ENCODE data around the gene HBA1. TPM values are rescaled to one million over a fixed set of nuclear protein-coding genes. Genes with fewer than 3 reads are reported as not detected.

HBA1 gene
- total and polyA plus RNA-seq, 8 donors = 0.85 to 51.7 (median 3.4) TPM

DNA sequence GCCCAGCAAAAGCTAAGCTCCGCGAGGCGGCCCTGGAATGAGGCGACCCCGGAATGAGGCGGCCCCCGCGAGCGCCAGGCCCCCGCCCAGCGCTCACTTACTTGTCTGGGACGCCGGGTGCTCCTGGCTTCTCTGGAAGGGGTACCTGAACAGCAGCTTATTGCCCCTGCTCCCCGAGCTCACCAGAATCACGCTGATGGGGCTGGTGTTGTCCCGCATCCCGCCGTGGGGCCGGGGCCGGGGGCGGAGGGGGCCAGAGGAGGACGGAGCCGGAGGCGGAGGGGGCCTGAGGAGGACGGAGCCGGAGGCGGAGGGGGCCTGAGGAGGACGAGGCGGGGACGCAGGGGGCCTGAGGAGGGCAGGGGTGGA lies 38.4 kb upstream of the HBA1 start:
- Histone ChIP-seq H3K27me3 (no peaks in the 10 kb centered on the region), H3K4me1 (peaks cover 0 to 4% (median 0%) of the 10 kb centered on the region in 3 donors), H3K4me3 (peak overlapping the region; percentile 30 to 82 (median 52)), H3K36me3 (no peaks in the 10 kb centered on the region), H3K9me3 (no peaks in the 10 kb centered on the region), H3K27ac (no peak overlapping the region)
- peak; percentile 28 to 78 (median 46) for DNase-seq
- FAIRE-seq = no peak
- WGBS, 2 donors = 1 to 2% methylated on average over 22 to 30 of the region's 30 CpGs
- ATAC-seq = peak; percentile 16 to 51 (median 34)
- TF ChIP-seq, protein P1, sequence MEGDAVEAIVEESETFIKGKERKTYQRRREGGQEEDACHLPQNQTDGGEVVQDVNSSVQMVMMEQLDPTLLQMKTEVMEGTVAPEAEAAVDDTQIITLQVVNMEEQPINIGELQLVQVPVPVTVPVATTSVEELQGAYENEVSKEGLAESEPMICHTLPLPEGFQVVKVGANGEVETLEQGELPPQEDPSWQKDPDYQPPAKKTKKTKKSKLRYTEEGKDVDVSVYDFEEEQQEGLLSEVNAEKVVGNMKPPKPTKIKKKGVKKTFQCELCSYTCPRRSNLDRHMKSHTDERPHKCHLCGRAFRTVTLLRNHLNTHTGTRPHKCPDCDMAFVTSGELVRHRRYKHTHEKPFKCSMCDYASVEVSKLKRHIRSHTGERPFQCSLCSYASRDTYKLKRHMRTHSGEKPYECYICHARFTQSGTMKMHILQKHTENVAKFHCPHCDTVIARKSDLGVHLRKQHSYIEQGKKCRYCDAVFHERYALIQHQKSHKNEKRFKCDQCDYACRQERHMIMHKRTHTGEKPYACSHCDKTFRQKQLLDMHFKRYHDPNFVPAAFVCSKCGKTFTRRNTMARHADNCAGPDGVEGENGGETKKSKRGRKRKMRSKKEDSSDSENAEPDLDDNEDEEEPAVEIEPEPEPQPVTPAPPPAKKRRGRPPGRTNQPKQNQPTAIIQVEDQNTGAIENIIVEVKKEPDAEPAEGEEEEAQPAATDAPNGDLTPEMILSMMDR (IDR thresholded peaks at IDR 0.05) = no peak
- intact Hi-C loops (cut with DNase I) = no loop called here

DNA sequence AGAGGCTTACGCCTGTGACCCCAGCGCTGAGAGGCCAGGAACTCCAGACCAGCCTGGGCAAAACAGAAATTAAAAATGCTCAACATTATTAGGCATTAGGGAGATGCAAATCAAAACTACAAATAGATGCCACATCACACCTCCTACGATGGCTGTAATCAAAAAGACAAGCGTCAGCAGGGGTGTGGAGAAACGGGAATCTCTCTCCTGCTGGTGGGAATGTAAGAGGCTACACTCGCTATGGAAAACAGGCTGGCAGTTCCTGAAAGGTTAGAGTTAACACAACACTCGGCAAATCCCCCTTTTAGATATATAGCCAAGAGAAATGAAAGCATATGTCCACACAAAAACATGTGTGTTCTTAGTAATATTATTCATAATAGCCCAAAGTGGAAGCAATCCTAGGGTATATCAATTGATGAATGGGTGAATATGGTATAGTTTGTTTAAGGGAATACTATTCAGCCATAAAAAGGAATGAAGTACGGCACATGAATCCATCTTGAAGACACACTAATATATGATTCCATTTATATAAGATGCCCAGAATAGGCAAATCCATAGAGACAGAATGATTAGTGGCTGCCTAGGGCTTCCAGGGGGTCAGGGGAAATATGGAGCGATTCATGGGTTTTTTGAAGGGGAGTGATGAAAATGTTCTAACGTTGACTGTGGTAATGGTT lies 36.2 kb upstream of the HBA1 start:
- Histone ChIP-seq H3K36me3 (no peaks in the 10 kb centered on the region), H3K27ac (no peak overlapping the region), H3K4me3 (no peak overlapping the region), H3K9me3 (no peaks in the 10 kb centered on the region), H3K27me3 (no peaks in the 10 kb centered on the region), H3K4me1 (peaks cover 0 to 4% (median 0%) of the 10 kb centered on the region in 3 donors)
- FAIRE-seq = no peak
- DNase-seq = no peak
- TF ChIP-seq, protein P1 (IDR thresholded peaks at IDR 0.05) = no peak
- ATAC-seq = no peak
- 65 to 70% methylated on average over 10 of the region's 10 CpGs for WGBS, 2 donors
- intact Hi-C loops (cut with DNase I) = no loop called here

DNA sequence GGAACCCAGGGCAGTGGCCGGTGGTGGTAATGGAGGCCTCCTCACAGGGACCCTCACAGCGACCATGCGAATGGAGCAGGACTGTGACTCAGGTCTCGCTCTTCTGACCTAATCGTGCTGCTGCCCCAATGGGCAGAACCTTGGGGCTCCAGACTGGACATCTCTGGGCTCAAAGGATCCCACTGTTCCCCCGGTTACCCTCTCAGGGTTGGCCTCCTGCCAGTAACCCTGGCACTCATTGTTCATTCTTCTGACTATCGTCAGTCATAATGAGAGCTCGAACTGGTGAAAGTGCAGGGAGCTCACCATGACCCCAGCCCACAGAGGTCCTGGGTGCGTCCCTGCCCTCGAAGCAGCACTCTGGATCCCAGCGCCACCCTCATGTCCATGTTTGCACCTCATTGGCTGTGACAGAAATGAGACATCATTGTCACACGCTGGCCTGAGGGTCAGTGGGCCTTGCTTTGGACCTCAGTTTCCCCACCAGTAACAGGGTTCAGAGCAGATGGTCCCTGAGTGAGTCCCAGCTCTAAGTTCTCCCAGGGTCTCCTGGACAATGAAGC lies 34.0 kb upstream of the HBA1 start:
- no peak overlapping the region for H3K27ac ChIP-seq
- H3K27me3 ChIP-seq = no peaks in the 10 kb centered on the region

DNA sequence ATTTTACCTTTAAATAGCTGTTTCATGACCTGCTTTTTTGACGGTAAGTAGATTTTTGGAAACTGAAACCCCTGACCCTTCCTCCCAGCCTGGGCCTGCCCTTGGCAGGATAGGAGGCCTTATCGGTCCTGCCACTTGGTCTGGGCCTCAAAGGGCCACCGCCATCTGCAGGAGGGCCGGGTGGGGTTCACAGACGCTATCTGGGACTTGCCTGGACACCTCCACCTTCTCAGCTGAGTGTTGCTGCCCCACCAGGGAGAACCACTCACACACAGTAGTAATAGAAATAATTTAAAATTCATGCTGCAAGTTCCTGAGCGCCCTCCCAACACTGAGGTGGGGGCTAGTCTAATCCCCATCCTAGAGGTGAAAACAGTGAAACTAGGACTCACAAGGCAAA lies 33.4 kb upstream of the HBA1 start:
- Histone ChIP-seq H3K27ac (no peak overlapping the region), H3K36me3 (no peaks in the 10 kb centered on the region), H3K9me3 (no peaks in the 10 kb centered on the region), H3K4me1 (no peaks in the 10 kb centered on the region), H3K4me3 (no peak overlapping the region), H3K27me3 (no peaks in the 10 kb centered on the region)
- intact Hi-C loops (cut with DNase I) = no loop called here
- TF ChIP-seq, protein P1 (IDR thresholded peaks at IDR 0.05) = no peak
- DNase-seq = no peak
- no peak for ATAC-seq
- 73 to 80% methylated on average over 6 of the region's 6 CpGs for WGBS, 2 donors
- FAIRE-seq = no peak

More for the DNA sequence above, 34.0 kb upstream of the HBA1 start:
- DNase-seq (no peak), FAIRE-seq (no peak), ATAC-seq (no peak)
- Histone ChIP-seq H3K4me3 (no peak overlapping the region), H3K36me3 (no peaks in the 10 kb centered on the region), H3K4me1 (no peaks in the 10 kb centered on the region), H3K9me3 (no peaks in the 10 kb centered on the region)
- 63 to 71% methylated on average over 12 of the region's 12 CpGs for WGBS, 2 donors
- TF ChIP-seq, protein P1 (IDR thresholded peaks at IDR 0.05) = no peak
- intact Hi-C loops (cut with DNase I) = no loop called here

- no peak overlapping the region for H3K4me3 ChIP-seq
- ATAC-seq (no peak), DNase-seq (no peak), FAIRE-seq (no peak)
- intact Hi-C loops (cut with DNase I) = no loop called here
- H3K4me1 ChIP-seq = no peaks in the 10 kb centered on the region
- no peaks in the 10 kb centered on the region for H3K9me3 ChIP-seq
- TF ChIP-seq, protein P1 (IDR thresholded peaks at IDR 0.05) = no peak
- WGBS, 2 donors = 39 to 47% methylated on average over 6 of the region's 6 CpGs
- no peaks in the 10 kb centered on the region for H3K27me3 ChIP-seq
- no peak overlapping the region for H3K27ac ChIP-seq
- H3K36me3 ChIP-seq = no peaks in the 10 kb centered on the region
These were observed 33.0 kb upstream of the HBA1 start for GRCh38 chr16:143456-143855.
